Hepatocyte (in vitro differentiated cells): Measurements from ENCODE around the gene KIF5C. TPM values are rescaled to one million over a fixed set of nuclear protein-coding genes. Genes with fewer than 3 reads are reported as not detected.

Source experiments
- DNase-seq: peaks from one replicate; pipeline ENCODE4 v3.0.0-alpha.2; 2016; ENCODE audit warnings: low spot score
- H2AFZ ChIP-seq: fragments of 200-600 bp; sonication (generic); 2 replicates; pipeline ENCODE4 v1.6.0; 2016; ENCODE audit warnings: antibody characterized with exemption, mild to moderate bottlenecking
- H3K27ac ChIP-seq: fragments of 200-600 bp; sonication (generic); 2 replicates; pipeline ENCODE4 v1.5.1; 2016; ENCODE audit warnings: mild to moderate bottlenecking
- H3K27me3 ChIP-seq: fragments of 200-600 bp; sonication (generic); 2 replicates; pipeline ENCODE4 v1.6.1; 2016
- H3K36me3 ChIP-seq: fragments of 200-600 bp; sonication (generic); replicated peaks from 2 replicates; pipeline ENCODE4 v1.5.1; 2016; ENCODE audit warnings: low read depth; ENCODE audit not compliant: insufficient read depth
- H3K4me1 ChIP-seq: fragments of 200-600 bp; sonication (generic); 2 replicates; pipeline ENCODE4 v1.5.1; 2016; ENCODE audit warnings: mild to moderate bottlenecking, moderate library complexity; ENCODE audit not compliant: insufficient read depth
- H3K4me2 ChIP-seq: fragments of 200-600 bp; sonication (generic); 2 replicates; pipeline ENCODE4 v1.6.0; 2016
- H3K4me3 ChIP-seq: fragments of 200-600 bp; sonication (generic); 2 replicates; pipeline ENCODE4 v1.5.1; 2016; ENCODE audit warnings: mild to moderate bottlenecking
- H3K79me2 ChIP-seq: fragments of 200-600 bp; sonication (generic); 2 replicates; pipeline ENCODE4 v1.6.0; 2017; ENCODE audit warnings: mild to moderate bottlenecking
- H3K9me2 ChIP-seq: fragments of 200-600 bp; sonication (generic); replicated peaks from 2 replicates; pipeline ENCODE4 v1.6.0; 2017; ENCODE audit warnings: mild to moderate bottlenecking; ENCODE audit not compliant: insufficient read depth
- H3K9me3 ChIP-seq: fragments of 200-600 bp; sonication (generic); 2 replicates; pipeline ENCODE4 v1.5.1; 2016; ENCODE audit warnings: low read depth, mild to moderate bottlenecking
- H4K20me1 ChIP-seq: fragments of 200-600 bp; sonication (generic); 2 replicates; pipeline ENCODE4 v1.6.0; 2016; ENCODE audit warnings: mild to moderate bottlenecking; ENCODE audit not compliant: insufficient read depth, poor library complexity, severe bottlenecking
- CTCF ChIP-seq: fragments of 200-600 bp; sonication (generic); IDR thresholded peaks from 2 replicates; pipeline ENCODE4 v1.5.1; 2016; ENCODE audit warnings: antibody characterized with exemption, mild to moderate bottlenecking; ENCODE audit not compliant: poor library complexity
- EZH2 ChIP-seq: fragments of 200-600 bp; sonication (generic); IDR thresholded peaks from 2 replicates; pipeline ENCODE4 v1.6.1; 2016; ENCODE audit warnings: antibody characterized with exemption, mild to moderate bottlenecking, borderline replicate concordance
- EZH2phosphoT487 ChIP-seq: fragments of 200-600 bp; sonication (generic); IDR thresholded peaks from one replicate; pipeline ENCODE4 v1.6.1; 2018; ENCODE audit warnings: antibody characterized with exemption, mild to moderate bottlenecking, low read depth, moderate library complexity; ENCODE audit not compliant: unreplicated experiment, severe bottlenecking
- WGBS: methylation state at CpG from one replicate; pipeline ENCODE4 v1.1.6; 2016; ENCODE audit warnings: low lambda C conversion rate; ENCODE audit errors: missing lambda C conversion rate; 5-methylcytosine and 5-hydroxymethylcytosine counted together
- polyA plus RNA-seq: library from polyadenylated mRNA; unstranded; fragments of >200 nt; fragmentation: Nextera tagmentation; extraction: Ambion mirVana; gene quantifications from 2 replicates; pipeline ENCODE4 v1.2.1, GENCODE V29; 2016
- total RNA-seq: library from RNA; depleted of rRNA; stranded (reverse); fragments of >200 nt; gene quantifications from 2 replicates; pipeline ENCODE4 v1.2.3, GENCODE V29; 2014

The KIF5C gene
- total and polyA plus RNA-seq, 2 experiments from 2014 or later: 2.1 to 3.6 TPM

GRCh38 chr2:148996805-148997204, 121.8 kb downstream of the KIF5C start:
- Histone ChIP-seq H3K4me1 (peaks cover 5% of the 10 kb centered on the region), H3K9me2 (no peaks in the 10 kb centered on the region), H3K4me2 (no peak overlapping the region), H4K20me1 (no peaks in the 10 kb centered on the region), H3K36me3 (no peaks in the 10 kb centered on the region), H3K9me3 (no peaks in the 10 kb centered on the region), H3K4me3 (no peak overlapping the region), H3K79me2 (no peaks in the 10 kb centered on the region), H2AFZ (no peak overlapping the region), H3K27ac (no peak overlapping the region), H3K27me3 (no peaks in the 10 kb centered on the region)
- WGBS: 95% methylated on average over 6 of the region's 6 CpGs
- DNase-seq: no peak
- no peak for TF ChIP-seq EZH2phosphoT487
- no peak for TF ChIP-seq CTCF
- no peak for TF ChIP-seq EZH2

GRCh38 chr2:148998165-148998830, 123.3 kb downstream of the KIF5C start:
- DNase-seq: no peak
- Histone ChIP-seq H3K4me1 (peaks cover 5% of the 10 kb centered on the region), H3K36me3 (no peaks in the 10 kb centered on the region), H3K27me3 (no peaks in the 10 kb centered on the region), H3K9me3 (no peaks in the 10 kb centered on the region), H2AFZ (no peak overlapping the region), H3K4me2 (no peak overlapping the region), H3K27ac (no peak overlapping the region), H3K4me3 (no peak overlapping the region), H3K79me2 (no peaks in the 10 kb centered on the region), H3K9me2 (no peaks in the 10 kb centered on the region), H4K20me1 (no peaks in the 10 kb centered on the region)
- TF ChIP-seq EZH2phosphoT487 (no peak), EZH2 (no peak), CTCF (no peak)
- WGBS: 94% methylated on average over 14 of the region's 16 CpGs

GRCh38 chr2:148998831-148999200, 123.8 kb downstream of the KIF5C start:
- Histone ChIP-seq H3K4me3 (no peak overlapping the region), H3K36me3 (no peaks in the 10 kb centered on the region), H3K4me1 (peaks cover 5% of the 10 kb centered on the region), H4K20me1 (no peaks in the 10 kb centered on the region), H3K9me3 (no peaks in the 10 kb centered on the region), H3K9me2 (no peaks in the 10 kb centered on the region), H2AFZ (no peak overlapping the region), H3K27me3 (no peaks in the 10 kb centered on the region), H3K4me2 (no peak overlapping the region), H3K79me2 (no peaks in the 10 kb centered on the region), H3K27ac (peak overlapping the region; percentile 73)
- TF ChIP-seq EZH2: no peak
- TF ChIP-seq CTCF: no peak
- no peak for TF ChIP-seq EZH2phosphoT487
- 100% methylated on average over 3 of the region's 4 CpGs for WGBS
- no peak for DNase-seq
